NCI-H2081 treated with DMSO at 0.1 percent for 48 hours (cell line): ENCODE results near the gene DDX47.
"Not testable (repeated sequence)": the region's sequence is repeated elsewhere in the genome, so short reads cannot be mapped to it uniquely, and the experiment has no call there.

Experiments
- DNase-seq: peaks from one replicate; lab custom pipeline; 2025; lab: John Stamatoyannopoulos, UW

DDX47 gene

DNA sequence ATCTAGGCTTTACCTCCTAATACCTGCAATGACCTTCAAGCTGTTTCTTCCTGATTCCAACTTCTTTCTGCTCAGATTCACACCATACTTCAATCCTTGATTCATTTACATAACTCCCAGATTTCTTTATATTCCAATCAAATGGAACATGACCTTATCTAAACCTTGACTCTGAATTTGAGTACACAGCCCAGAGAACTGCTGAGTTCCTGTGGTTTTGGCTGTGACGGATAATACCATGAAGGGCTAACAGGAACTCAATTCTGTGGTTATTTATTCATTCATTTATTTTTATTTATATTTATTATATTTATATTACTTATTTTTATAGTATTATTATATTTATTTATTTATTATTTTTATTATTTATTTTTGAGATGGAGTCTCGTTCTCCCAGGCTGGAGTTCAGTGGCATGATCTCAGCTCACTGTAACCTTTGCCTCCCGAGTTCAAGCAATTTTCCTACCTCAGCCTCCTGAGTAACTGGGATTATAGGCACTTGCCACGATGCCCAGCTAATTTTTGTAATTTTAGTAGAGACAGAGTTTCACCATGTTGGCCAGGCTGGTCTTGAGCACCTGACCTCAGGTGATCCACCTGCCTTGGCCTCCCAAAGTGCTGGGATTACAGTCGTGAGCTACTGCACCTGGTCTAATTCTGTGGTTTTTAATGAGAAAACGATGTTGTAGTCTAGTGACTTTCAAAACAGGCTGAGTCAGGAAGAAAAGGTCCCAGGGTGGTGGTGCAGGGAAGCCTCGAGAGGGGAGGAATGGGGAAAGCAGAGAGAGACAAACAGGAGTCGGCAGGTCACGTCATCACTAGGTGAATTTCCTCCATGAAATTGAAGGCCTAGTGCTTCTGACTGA is 16.0 kb upstream of the DDX47 start:
- no peak for DNase-seq

DNA sequence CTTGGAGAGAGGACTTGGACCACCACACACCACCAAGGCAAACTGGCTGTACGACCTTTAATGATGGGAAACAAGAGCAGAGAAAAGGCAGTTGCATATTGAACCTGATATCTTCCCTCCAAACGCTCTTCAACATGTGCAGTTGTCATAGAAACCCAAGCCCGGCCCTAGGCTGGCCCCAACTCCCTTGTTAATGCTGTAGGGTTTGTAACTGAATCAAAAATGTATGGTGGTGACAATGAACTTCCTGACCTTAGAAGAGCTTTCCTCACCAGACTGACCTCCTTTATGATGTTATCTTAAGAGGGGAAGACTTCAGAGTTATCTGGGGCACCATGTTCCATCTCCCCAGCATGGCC is 15.4 kb upstream of the DDX47 start:
- DNase-seq, result no peak

DNA sequence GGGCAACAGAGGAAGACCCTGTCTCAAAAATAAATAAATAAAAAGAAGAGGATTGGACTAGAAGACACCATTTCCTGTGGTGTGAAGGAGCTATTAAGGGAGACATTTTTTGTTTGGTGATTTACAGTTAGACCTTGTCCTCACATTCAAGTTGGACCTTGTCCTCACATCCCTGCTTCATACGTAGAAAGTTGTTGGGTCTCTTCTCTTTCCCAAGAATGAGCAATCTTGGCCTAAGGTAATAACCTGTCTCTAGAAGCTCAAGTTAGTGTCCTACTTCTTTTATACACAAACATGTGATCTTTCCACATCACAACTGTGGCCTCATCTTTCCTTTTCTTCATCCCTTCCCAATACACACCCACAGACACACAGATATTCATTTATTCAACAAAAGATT is 14.7 kb upstream of the DDX47 start:
- DNase-seq, result no peak

DNA sequence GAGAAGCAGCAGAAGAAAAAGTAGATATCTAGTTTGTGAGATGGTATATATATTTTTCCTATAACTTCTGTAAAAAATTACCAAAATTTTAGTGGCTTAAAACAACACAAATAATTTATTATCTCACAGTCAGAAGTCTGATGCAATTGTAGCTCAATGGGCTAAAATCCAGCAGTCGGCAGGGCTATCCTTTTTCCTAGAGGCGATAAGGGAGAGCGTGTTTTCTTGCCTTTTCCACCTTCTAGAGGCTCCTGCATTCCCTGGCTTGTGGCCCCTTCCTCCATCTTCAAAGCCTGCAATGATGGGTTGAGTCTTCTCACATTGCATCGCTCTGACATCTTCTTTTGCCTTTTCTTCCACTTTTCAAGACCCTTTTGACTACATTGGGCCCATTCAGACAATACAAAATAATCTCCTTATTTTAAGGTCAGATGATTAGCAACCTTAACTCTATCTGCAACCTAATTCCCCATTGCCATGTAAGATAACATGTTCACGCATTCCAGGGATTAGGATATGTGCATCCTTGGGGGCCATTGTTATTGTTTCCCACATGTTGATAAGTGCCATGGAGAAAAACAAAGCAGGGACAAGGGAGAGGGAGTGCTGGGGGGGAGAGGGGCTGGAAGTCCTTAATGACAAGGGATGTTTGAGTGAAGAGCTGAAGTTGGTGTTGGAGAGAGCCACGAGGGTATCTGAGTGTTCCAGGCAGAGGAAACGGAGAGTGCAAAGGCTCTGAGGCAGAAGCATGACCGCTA is 13.8 kb upstream of the DDX47 start:
- DNase-seq, result no peak

DNA sequence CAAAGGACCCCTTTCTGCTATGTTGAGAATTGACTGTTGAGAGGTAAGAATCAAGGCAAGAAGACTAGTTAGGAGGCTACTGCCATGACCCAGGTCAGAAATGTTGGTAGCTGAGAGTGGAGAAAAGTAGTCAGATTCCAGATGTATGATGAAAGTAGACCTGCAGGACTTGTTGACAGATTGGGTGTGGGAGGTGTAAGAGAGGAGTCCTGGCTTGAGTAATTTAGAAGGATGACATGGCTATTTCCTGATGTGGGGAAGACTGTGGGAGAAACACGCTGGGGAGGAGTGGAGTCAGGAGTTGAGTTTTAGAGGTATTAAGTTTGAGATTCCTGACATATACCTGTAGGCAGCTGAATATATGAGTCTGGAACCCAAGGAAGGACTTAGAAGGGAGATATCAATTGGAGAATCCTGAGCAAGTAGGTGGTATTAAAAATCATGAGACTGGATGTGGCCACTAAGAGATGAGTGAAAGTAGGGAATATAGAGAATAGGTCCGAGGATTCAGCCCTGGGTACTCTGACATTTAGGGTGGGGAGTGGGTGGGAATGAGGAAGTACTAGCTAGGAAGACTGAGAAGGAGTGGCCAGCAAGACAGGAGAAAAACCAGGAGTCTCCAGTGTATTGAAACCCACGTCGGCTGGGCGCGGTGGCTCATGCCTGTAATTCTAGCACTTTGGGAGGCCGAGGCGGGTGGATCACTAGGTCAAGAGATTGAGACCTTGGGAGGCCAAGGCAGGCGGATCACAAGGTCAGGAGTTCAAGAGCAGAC is 12.6 kb upstream of the DDX47 start:
- no peak for DNase-seq

DNA sequence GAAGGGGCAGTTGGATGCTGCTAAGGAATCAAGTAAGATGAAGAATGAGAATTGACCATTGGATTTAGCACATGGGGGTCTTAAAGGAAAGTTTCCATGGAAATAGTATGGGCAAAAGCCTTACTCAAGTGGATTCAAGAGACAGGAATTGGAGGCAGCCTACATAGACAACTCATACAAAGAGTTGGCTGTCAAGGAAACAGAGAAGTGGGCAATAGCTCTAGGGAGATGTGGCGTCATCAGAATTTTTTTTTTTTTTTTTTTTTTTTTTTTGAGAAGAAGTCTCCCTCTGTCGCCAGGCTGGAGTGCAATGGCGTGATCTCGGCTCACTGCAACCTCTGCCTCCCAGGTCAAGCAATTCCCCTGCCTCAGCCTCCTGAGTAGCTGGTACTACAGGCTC is 11.5 kb upstream of the DDX47 start:
- not testable (repeated sequence) for DNase-seq

DNA sequence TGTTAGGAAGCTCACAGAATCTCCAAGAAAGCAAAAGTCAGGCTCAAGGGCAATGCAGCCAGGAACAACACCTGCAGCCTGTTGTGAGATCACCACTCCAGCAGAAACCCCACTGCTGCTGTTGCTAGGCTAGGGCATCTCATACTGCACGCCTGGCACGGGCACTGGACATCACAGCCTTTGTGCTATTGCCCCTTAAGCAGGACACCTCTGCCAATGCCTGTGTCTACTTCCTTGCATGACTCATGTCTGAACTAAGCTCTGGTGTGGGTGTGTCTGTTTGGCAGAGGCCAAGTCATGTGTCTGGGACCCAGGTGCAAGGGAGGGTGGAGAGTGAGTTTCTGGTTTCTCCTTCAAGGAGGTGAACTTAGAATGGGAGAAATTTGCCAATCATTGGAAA is 10.0 kb upstream of the DDX47 start:
- no peak for DNase-seq

DNA sequence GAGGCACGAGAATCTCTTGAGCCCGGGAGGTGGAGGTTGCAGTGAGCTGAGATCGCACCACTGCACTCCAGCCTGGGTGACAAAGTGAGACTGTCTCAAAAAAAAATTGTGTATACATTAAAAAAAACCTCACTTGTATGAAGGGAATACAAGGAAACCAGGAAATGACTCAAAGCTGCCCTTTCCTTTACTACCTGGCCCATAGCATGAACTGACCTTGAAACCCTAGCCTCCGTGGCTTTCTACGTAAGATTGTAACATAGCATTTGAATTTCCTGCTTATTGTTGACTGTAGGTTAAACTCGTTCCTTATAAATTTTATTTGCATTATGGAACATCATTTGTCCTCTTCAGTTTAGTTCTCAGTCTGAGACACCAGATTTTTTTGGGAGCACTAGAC is 9.1 kb upstream of the DDX47 start:
- DNase-seq, result no peak

DNA sequence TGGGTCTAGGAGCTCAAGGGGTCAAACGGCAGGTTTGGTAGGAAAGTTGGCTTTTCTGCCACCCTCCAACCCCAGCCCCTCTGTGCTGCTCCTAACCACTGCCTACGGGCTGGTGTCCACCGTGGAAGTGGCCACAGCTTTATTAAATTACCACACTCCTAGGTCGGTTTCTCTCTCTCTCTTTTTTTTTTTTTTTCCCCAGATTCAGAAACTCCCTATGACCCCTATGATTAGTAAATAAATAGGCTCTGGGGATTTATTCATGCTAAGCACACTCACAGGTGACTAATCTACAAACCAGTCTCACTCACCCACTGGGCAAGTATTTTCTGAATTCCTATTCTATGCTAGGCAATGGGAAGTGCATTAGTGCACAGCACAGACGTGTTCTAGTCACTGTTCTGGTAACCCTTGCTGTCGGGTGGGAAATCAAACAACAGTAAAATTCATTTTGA is 8.7 kb upstream of the DDX47 start:
- DNase-seq, result no peak

DNA sequence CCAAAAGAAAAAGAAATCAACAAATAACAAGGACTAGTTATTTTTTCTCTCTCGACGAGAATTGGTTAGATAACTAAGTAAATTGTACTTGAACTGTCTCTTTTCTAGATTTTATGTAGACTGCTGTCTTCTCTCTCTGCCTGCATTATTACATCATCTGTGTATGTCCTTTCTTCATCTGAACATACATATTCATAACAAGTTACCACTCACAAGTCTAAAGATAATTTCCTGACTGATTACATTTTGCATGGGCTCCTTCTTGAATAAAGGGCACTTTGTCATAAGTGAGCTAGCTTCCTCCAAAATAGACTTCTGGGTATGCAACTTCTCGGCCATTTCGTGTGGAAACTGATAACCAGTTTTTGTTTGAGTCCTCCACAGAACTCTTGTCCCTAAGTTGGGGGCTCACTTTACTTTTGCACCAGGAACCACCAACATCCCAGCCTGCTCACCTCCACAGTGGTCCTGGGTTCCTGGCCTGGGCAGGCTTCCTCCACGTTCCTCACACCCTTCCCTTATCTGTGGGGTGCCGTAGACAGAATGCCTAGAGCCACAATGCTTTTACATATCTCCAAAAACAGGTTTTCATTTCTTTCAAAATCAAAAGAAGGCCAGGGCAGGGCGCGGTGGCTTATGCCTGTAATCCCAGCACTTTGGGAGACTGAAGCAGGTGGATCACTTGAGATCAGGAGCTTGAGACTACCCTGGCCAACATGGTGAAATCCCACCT is 6.2 kb upstream of the DDX47 start:
- DNase-seq, result no peak

DNA sequence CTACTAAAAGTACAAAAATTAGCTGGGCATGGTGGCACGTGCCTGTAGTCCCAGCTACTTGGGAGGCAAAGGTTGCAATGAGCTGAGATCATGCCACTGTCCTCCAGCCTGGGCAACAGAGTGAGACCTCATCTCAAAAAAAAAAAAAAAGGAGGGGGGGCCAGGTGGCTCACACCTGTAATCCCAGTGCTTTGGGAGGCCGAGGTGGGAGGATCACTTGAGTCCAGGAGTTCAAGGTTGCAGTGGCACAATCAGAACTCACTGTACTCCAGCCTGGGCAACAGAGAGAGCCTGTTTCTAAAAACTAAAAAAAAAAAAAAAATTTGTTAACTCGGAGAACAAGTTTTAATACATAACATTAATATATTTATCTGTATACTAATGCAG is 5.6 kb upstream of the DDX47 start:
- DNase-seq, result not testable (repeated sequence)

DNA sequence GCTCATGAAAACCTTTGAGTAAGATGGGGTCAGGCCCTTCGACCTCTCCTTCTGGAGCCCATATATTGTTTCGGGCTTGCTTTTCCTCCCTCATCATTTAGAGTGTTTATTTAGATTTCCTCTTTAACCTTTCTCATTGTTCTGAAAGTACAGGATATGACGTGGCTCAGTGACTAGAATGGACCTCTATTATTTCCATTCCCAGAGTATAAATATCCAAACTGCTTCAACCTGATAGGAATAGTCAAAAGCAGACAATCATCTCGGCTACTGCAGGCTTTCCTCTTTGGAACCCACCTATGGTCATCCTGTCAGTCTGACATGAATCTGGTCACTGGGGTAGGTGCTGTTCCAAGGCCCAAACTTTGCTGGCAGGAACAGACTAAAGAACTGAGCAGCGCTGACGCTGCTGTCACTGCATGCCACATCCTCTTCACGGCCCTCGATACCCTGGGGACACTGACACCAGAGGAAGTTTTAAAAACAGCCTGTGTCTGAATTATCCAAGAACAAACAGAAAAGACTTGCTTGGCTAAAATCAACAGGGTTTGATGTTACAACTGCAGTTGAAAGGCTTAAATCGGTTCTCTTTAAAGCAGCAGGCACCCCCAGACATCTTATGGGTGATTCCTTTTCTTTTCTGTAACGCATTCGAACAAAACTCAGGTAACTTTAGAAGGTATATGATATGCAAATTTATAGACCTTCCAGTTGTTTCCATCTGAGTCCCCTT is 5.0 kb upstream of the DDX47 start:
- DNase-seq, result no peak

DNA sequence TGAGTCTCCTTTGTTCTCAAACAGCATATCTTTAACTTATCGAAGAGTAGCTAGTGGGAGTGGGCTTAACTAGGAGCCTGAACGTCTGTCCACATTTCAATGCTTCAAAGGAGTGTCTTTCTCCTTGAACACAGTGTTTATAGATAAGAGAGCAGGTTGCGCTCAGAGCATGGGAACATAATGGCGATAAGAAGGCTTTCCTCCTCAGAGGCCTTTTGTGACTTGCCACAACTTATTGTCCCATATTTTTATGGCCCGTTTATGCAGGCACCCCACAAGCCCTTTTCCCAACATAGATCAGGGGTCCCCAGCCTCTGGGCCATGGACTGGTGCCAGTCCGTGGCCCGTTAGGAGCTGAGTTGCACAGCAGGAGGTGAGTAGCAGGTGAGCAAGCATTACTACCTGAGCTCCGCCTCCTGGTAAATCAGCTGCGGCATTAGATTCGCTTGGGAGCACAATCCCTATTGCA is 2.6 kb upstream of the DDX47 start:
- no peak for DNase-seq

DNA sequence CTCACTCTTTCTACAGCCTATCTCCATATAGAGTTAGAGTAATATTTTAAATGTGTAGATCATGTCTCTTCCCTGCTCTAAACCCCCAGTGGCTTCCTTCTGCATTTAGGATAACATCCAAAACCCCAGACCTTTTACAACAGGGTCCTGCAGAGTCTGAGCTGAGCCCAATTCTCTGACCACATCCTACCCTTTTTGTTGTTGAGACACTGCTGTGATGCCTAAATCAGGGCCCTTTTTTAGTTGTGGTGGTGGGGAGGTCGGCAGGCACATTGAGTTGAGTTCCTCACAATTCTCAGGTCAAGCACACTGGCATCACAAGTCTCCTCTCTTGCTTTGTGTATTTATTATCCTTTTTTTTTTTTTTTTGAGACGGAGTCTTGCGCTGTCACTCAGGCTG is 1.8 kb upstream of the DDX47 start:
- no peak for DNase-seq

DNA sequence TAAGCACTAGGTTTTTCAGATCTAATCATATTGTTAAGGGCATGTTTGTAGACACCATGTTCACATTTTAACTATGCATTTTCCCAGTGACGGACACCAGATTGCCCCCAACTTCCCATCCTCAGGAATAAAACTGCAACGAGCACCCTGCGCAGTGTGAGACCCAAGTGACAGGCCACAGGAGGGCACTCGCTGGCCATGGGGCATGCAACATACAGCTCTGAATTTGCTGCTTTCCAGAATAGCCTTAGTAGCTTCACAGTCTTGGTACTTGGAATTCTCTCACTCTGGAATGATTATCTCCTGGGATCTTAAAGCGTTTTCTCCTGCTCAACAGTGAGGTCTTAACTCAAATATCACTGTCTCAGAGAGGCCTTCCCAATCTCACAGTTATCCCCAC is 972 bp upstream of the DDX47 start:
- no peak for DNase-seq

DNA sequence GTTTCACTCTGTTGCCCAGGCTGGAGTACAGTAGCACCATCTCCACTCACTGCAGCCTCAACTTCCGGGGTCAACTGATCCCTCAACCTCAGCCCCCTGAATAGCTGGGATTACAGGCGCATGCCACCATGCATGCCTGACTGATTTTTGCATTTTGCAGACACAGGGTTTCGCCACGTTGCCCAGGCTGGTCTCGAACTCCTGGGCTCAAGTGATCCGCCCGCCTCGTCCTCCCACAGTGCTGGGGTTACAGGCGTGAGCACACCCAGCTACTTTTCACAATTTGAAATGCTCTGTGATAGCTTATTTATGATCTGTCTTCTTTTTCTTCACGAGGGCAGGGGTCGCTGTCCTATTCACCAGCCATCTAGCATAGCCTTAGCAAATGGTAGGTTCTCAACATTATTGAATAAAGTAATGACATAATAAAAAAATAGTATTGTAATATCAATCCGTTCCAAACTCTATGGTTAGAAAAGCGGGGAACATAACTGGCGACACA is 477 bp upstream of the DDX47 start:
- DNase-seq, result no peak

DNA sequence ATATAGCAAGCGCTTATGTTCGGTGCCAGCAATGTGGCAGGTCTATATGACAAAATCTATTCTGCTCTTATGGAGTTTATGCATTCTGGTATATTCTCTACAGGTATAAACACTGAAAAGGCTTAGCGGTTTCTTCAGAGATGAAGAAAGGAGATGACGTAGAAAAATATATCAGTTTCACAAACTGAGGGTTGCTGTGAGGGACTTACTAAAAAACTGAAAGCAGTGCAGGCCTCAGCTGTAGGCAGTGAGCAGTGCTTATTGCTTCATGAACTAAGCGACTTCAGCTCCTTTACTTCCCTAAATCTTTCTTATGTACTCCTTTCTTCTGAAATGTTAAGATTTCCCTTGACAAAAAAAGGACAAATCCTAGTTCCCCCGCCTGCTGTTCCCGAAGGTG is 4.5 kb downstream of the DDX47 start:
- DNase-seq, result no peak

DNA sequence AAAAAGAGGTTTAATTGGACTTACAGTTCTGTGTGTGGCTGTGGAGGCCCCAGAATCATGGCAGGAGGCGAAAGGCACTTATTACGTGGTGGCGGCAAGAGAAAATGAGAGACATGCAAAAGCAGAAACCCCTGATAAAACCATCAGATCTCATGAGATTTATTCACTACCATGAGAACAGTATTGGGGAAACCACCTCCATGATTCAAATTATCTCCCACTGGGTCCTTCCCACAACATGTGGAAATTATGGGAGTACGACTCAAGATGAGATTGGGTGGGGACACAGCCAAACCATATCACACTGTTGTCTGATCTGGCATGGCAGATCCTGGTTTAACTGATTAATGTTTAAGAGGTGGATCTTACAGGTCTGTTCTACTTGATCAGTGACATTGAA is 5.6 kb downstream of the DDX47 start:
- DNase-seq, result no peak

DNA sequence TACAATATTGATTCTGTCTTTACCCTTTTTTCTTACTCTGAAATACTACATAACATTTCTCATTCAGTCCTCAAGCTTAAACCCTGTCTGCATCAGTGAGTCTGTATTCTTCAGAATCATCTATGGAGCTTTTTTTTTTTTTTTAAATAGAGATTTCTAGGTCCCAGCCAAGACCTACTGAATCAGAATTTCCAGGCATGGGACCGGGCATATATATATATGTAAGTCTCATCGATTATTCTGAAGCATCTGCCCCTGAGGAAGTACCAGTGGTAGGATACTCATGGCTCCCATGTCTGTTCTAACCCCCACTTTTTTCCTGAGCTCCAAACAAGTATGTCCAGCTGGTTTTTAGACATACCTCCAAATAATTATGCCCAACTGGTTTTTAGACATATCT is 6.1 kb downstream of the DDX47 start:
- DNase-seq, result no peak

DNA sequence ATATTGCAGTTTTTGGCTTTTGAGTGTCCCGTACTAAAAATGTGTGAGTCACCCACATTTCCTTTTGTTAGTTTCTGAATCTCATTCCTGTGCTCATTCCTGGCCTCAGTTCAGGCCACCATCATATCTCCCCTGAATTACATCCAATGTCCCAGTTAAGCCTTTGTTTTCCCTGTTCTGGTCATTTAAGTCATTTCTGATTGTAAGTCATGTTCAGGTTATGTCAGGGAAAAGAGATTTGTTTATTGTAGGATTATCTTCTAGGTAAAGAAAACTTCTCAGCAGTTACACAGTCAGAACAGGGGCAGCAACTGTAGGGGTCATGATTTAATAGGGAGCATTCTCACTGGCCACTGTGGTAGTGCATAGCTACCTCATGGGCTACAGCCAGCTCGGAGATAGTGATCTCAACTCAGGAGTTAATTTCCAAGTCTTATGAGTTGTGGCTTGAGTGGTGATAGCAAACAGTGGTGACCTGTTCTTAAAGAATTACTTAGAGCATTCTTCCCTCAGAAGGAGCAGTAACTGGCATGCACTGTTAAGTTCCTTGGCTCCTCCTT is 6.7 kb downstream of the DDX47 start:
- DNase-seq, result no peak

DNA sequence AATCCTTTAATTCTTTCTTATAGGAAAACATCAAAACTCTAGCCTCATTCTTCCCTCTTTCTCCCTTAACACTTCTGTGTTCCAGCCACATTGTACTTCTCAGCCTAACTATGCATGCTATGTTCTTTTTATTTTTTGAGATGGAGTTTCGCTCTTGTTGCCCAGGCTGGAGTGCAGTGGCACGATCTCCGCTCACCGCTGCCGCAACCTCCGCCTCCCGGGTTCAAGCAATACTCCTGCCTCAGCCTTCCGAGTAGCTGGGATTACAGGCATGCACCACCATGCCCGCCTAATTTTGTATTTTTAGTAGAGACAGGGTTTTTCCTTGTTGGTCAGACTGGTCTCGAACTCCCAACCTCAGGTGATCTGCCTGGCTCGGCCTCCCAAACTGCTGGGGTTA is 7.2 kb downstream of the DDX47 start:
- not testable (repeated sequence) for DNase-seq
